Endothelial cell of umbilical vein (primary cell): ENCODE measurements around the gene CSMD2. TPM values are rescaled to one million over a fixed set of nuclear protein-coding genes. Genes with fewer than 3 reads are reported as not detected.

Source experiments
- BruUV-seq: library from RNA; stranded (reverse); fragments of 400-500 nt; replicated peaks from 2 replicates; lab custom pipeline; 2021; lab: Mats Ljungman, UMichigan
- CTCF ChIA-PET: fragments of 300-600, 350-600 bp; sonication (Branson Sonifier 250); formaldehyde crosslinking; loops from one replicate; lab custom pipeline; 2021; ENCODE audit warnings: antibody characterized with exemption, inconsistent platforms; lab: Charles Lee
- POLR2A ChIA-PET: fragments of 300-600, 350-600 bp; sonication (Branson Sonifier 250); formaldehyde crosslinking; loops from one replicate; lab custom pipeline; 2021; ENCODE audit warnings: antibody characterized with exemption, inconsistent platforms; lab: Charles Lee
- DNase-seq: peaks from one replicate; pipeline ENCODE4 v3.0.0-alpha.2; 2011; ENCODE audit warnings: low read depth, low spot score
- FAIRE-seq: peaks from 2 replicates; lab custom pipeline; 2011; peaks lifted over from hg19 to GRCh38; lab: Jason Lieb, UNC
- H2AFZ ChIP-seq: 2 replicates; pipeline ENCODE4 v1.6.0; 2012; ENCODE audit warnings: low read depth, low read length, control low read depth, inconsistent platforms
- H3K27ac ChIP-seq: 2 replicates; pipeline ENCODE4 v1.5.1; 2011; ENCODE audit warnings: low read depth, mild to moderate bottlenecking, control low read depth, low read length, moderate library complexity; ENCODE audit not compliant: insufficient read depth
- H3K27me3 ChIP-seq, 2 experiments: 2 replicates each; pipeline versions ENCODE4 v1.6.0 to v1.6.1; 2011; ENCODE audit warnings: low read length in 2 of 2, mixed read lengths in 1 of 2; ENCODE audit not compliant: control insufficient read depth in 2 of 2, insufficient read depth in 2 of 2
- H3K36me3 ChIP-seq, 2 experiments: 2 replicates in 1 of 2; 3 replicates in 1 of 2; pipeline ENCODE4 v1.5.1; 2011; ENCODE audit warnings: low read length in 2 of 2, mild to moderate bottlenecking in 1 of 2, moderate library complexity in 1 of 2; ENCODE audit not compliant: control insufficient read depth in 2 of 2, insufficient read depth in 2 of 2; ENCODE audit errors: extremely low read depth in 1 of 2
- H3K4me1 ChIP-seq: 3 replicates; pipeline ENCODE4 v1.5.1; 2011; ENCODE audit warnings: mild to moderate bottlenecking, low read length; ENCODE audit not compliant: control insufficient read depth, insufficient read depth; ENCODE audit errors: extremely low read depth
- H3K4me2 ChIP-seq: 2 replicates; pipeline ENCODE4 v1.6.1; 2011; ENCODE audit warnings: low read length, control low read depth, mixed read lengths; ENCODE audit not compliant: insufficient read depth
- H3K4me3 ChIP-seq, 3 experiments: fragments of 200-600 bp in 1 of 3; sonication (generic), shearing (Covaris generic) in 1 of 3; replicated peaks in 1 of 3; 2 replicates each; pipeline ENCODE4 v1.5.1; 2011 to 2016; ENCODE audit warnings: control low read depth in 3 of 3, low read length in 3 of 3, mild to moderate bottlenecking in 2 of 3, inconsistent platforms in 1 of 3, low read depth in 1 of 3, moderate library complexity in 1 of 3; ENCODE audit not compliant: insufficient read depth in 1 of 3
- H3K79me2 ChIP-seq: 2 replicates; pipeline ENCODE4 v1.6.0; 2012; ENCODE audit warnings: low read length, inconsistent platforms; ENCODE audit not compliant: control insufficient read depth, insufficient read depth
- H3K9ac ChIP-seq: replicated peaks from 2 replicates; pipeline ENCODE3; 2011; ENCODE audit warnings: low read length, control low read depth; ENCODE audit not compliant: insufficient read depth; ENCODE audit errors: extremely low read depth
- H3K9me1 ChIP-seq: replicated peaks from 3 replicates; pipeline ENCODE4 v1.6.0; 2011; ENCODE audit warnings: mild to moderate bottlenecking, low read length; ENCODE audit not compliant: control insufficient read depth, insufficient read depth; ENCODE audit errors: extremely low read depth
- H3K9me3 ChIP-seq: replicated peaks from 2 replicates; pipeline ENCODE4 v1.5.1; 2012; ENCODE audit warnings: low read length, inconsistent platforms; ENCODE audit not compliant: control insufficient read depth, insufficient read depth
- H4K20me1 ChIP-seq: replicated peaks from 2 replicates; pipeline ENCODE3; 2011; ENCODE audit warnings: mild to moderate bottlenecking, low read length; ENCODE audit not compliant: control insufficient read depth, insufficient read depth; ENCODE audit errors: extremely low read depth
- EZH2 ChIP-seq: IDR thresholded peaks from 2 replicates; pipeline ENCODE4 v1.6.1; 2012; ENCODE audit warnings: borderline replicate concordance, low read depth, mild to moderate bottlenecking, moderate library complexity, low read length, inconsistent platforms; ENCODE audit not compliant: severe bottlenecking
- FOS ChIP-seq: IDR thresholded peaks from 2 replicates; pipeline ENCODE4 v1.6.1; 2011; ENCODE audit warnings: mild to moderate bottlenecking, low read length, moderate library complexity, borderline replicate concordance; ENCODE audit not compliant: insufficient read depth
- GATA2 ChIP-seq: IDR thresholded peaks from 2 replicates; pipeline ENCODE4 v1.7.0; 2011; ENCODE audit warnings: low read depth, mild to moderate bottlenecking, moderate library complexity, mixed read lengths, low read length; ENCODE audit not compliant: insufficient read length, insufficient read depth
- JUN ChIP-seq: IDR thresholded peaks from 2 replicates; pipeline ENCODE4 v1.6.1; 2011; ENCODE audit warnings: borderline replicate concordance, low read depth; ENCODE audit not compliant: insufficient read length, insufficient read depth
- MYC ChIP-seq: IDR thresholded peaks from one replicate; pipeline ENCODE4 v1.6.1; 2011; ENCODE audit warnings: mild to moderate bottlenecking, low read depth, low read length
- POLR2A ChIP-seq: IDR thresholded peaks from 2 replicates; pipeline ENCODE4 v1.6.1; 2012; ENCODE audit warnings: low read depth, mild to moderate bottlenecking, control low read depth, low read length
- POLR2AphosphoS5 ChIP-seq: IDR thresholded peaks from 2 replicates; pipeline ENCODE4 v1.6.1; 2012; ENCODE audit warnings: low read depth, mild to moderate bottlenecking, control low read depth, low read length, moderate library complexity; ENCODE audit not compliant: insufficient read depth
- dilution Hi-C: fragments of 300-500 bp; cut with MboI; formaldehyde crosslinking; loops from one replicate; pipeline ENCODE4 v1.15.0; 2019; ENCODE audit warnings: low sequenced_read_pairs; ENCODE audit not compliant: extremely low pct_ligation_motif_present
- intact Hi-C: fragments of 100-400 bp; cut with micrococcal nuclease; formaldehyde crosslinking; loops from one replicate; pipeline ENCODE4 v1.10.0; 2022
- polyA plus RNA-seq, 4 experiments: library from polyadenylated mRNA; depleted of rRNA in 3 of 4; stranded (reverse) in 3 of 4; unstranded in 1 of 4; fragments of >200 nt; gene quantifications; 2 replicates each; pipeline versions ENCODE4 v1.2.1 to v1.2.3, GENCODE V29; 2011 to 2012; ENCODE audit warnings: missing spikeins in 1 of 4
- total RNA-seq: library from RNA; stranded (reverse); gene quantifications from 2 replicates; pipeline ENCODE4 v1.2.3, GENCODE V29; 2021
- TF ChIP-seq, protein P1 (sequence below), 2 donors: IDR thresholded peaks; 1 replicate in 1 of 2; 2 replicates in 1 of 2; pipeline ENCODE4 v1.5.1; 2011; ENCODE audit warnings: low read length in 2 of 2, mild to moderate bottlenecking in 2 of 2, moderate library complexity in 2 of 2, control low read depth in 1 of 2, inconsistent platforms in 1 of 2, low read depth in 1 of 2; ENCODE audit not compliant: insufficient read depth in 1 of 2; ENCODE audit errors: extremely low read depth in 1 of 2
- TF ChIP-seq, protein P2 (sequence below): IDR thresholded peaks from 2 replicates; pipeline ENCODE4 v1.6.1; 2011; ENCODE audit not compliant: insufficient read depth, insufficient read length

The CSMD2 gene
- total and polyA plus RNA-seq, 2 donors (not counting 3 experiments of a cell fraction or from before 2014, with no cell fraction given) = under 0.01 TPM; not detected in 1

DNA sequence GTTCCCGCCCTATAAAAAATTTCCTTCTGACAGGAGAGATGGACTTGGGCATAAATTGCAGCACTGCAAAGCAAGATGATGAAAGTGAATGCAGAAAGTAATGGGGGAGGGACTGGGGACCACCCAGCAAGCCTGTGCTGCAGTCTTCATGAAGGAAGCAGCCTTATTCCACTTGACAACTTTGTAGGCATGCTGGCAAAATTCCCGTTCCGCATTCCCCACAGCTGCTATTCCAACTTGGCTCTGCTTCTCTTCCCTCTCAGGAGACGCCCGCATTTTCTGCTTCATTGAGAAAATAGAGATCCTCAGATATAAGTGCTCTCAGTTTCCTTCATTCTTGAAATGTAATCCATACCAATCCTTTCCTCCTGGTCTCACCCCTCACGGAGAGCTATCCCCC is 298.7 kb downstream of the CSMD2 start:
- dilution Hi-C loops = no loop called here
- POLR2A ChIA-PET = no interaction called here
- intact Hi-C loops = no loop called here

More for the DNA sequence above, 298.7 kb downstream of the CSMD2 start:
- TF ChIP-seq POLR2A = no peak
- TF ChIP-seq, protein P1, sequence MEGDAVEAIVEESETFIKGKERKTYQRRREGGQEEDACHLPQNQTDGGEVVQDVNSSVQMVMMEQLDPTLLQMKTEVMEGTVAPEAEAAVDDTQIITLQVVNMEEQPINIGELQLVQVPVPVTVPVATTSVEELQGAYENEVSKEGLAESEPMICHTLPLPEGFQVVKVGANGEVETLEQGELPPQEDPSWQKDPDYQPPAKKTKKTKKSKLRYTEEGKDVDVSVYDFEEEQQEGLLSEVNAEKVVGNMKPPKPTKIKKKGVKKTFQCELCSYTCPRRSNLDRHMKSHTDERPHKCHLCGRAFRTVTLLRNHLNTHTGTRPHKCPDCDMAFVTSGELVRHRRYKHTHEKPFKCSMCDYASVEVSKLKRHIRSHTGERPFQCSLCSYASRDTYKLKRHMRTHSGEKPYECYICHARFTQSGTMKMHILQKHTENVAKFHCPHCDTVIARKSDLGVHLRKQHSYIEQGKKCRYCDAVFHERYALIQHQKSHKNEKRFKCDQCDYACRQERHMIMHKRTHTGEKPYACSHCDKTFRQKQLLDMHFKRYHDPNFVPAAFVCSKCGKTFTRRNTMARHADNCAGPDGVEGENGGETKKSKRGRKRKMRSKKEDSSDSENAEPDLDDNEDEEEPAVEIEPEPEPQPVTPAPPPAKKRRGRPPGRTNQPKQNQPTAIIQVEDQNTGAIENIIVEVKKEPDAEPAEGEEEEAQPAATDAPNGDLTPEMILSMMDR (IDR thresholded peaks at IDR 0.05; ENCODE audit: extremely low read depth in 1 of 2, insufficient read depth in 1 of 2, low read depth in 1 of 2, low read length in 2 of 2) = no peak
- no peak for TF ChIP-seq FOS
- no peak for TF ChIP-seq JUN
- TF ChIP-seq GATA2 = no peak
- no peak for TF ChIP-seq POLR2AphosphoS5
- TF ChIP-seq, protein P2, sequence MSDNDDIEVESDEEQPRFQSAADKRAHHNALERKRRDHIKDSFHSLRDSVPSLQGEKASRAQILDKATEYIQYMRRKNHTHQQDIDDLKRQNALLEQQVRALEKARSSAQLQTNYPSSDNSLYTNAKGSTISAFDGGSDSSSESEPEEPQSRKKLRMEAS = no peak
- TF ChIP-seq MYC = no peak
- no peak for TF ChIP-seq EZH2
- H3K79me2 ChIP-seq = no peaks in the 10 kb centered on the region
- H3K9ac ChIP-seq = no peak overlapping the region
- DNase-seq (no peak), FAIRE-seq (no peak)
- no TSS peak for BruUV-seq
- CTCF ChIA-PET = no interaction called here
- H3K4me2 ChIP-seq = no peak overlapping the region
- H3K9me3 ChIP-seq = peaks cover 4% of the 10 kb centered on the region
- no peak overlapping the region for H3K4me3 ChIP-seq
- no peaks in the 10 kb centered on the region for H3K36me3 ChIP-seq
- no peaks in the 10 kb centered on the region for H3K27me3 ChIP-seq
- no peak overlapping the region for H3K27ac ChIP-seq
- no peaks in the 10 kb centered on the region for H3K9me1 ChIP-seq
- H3K4me1 ChIP-seq = no peaks in the 10 kb centered on the region
- H2AFZ ChIP-seq = no peak overlapping the region
- H4K20me1 ChIP-seq = no peaks in the 10 kb centered on the region
